OCI-LY7 (cell line): Measurements from ENCODE around the gene PPT2. TPM values are rescaled to one million over a fixed set of nuclear protein-coding genes. Genes with fewer than 3 reads are reported as not detected.

Experiments
- BruUV-seq: library from RNA; stranded (reverse); fragments of 400-500 nt; replicated peaks from 2 replicates; lab custom pipeline; 2021; lab: Mats Ljungman, UMichigan
- CTCF ChIA-PET: fragments of 300-600 bp; sonication (Branson Sonifier 250); formaldehyde crosslinking; loops from one replicate; lab custom pipeline; 2022; ENCODE audit warnings: antibody characterized with exemption; ENCODE audit not compliant: unreplicated experiment; lab: Charles Lee
- POLR2A ChIA-PET: fragments of 300-600 bp; sonication (Branson Sonifier 250); formaldehyde crosslinking; loops from one replicate; lab custom pipeline; 2022; ENCODE audit warnings: antibody characterized with exemption; lab: Charles Lee
- DNase-seq: peaks from one replicate; pipeline ENCODE4 v3.0.0-alpha.2; 2015; ENCODE audit warnings: low spot score
- H2AFZ ChIP-seq: fragments of 200-600 bp; sonication (generic), shearing (Covaris generic); 2 replicates; pipeline ENCODE4 v1.6.1; 2014; ENCODE audit warnings: mild to moderate bottlenecking, antibody characterized with exemption, low read length, moderate library complexity
- H3K27ac ChIP-seq: fragments of 200-600 bp; sonication (generic); 2 replicates; pipeline ENCODE4 v1.5.1; 2014; ENCODE audit warnings: mixed run types, low read depth, mild to moderate bottlenecking, moderate library complexity, low read length, inconsistent platforms; ENCODE audit not compliant: poor library complexity, severe bottlenecking
- H3K36me3 ChIP-seq: fragments of 200-600 bp; sonication (generic); 2 replicates; pipeline ENCODE4 v1.6.1; 2014; ENCODE audit warnings: mild to moderate bottlenecking, antibody characterized with exemption, low read length, moderate library complexity, mixed read lengths; ENCODE audit not compliant: insufficient read depth
- H3K4me1 ChIP-seq: fragments of 200-600 bp; sonication (generic); 2 replicates; pipeline ENCODE4 v1.5.1; 2014; ENCODE audit warnings: mild to moderate bottlenecking, low read length; ENCODE audit not compliant: insufficient read depth, poor library complexity, severe bottlenecking
- H3K4me2 ChIP-seq: fragments of 200-600 bp; sonication (generic); 2 replicates; pipeline ENCODE4 v1.6.1; 2014; ENCODE audit warnings: mild to moderate bottlenecking, low read length
- H3K4me3 ChIP-seq: fragments of 200-600 bp; sonication (generic); 2 replicates; pipeline ENCODE4 v1.5.1; 2014; ENCODE audit warnings: mild to moderate bottlenecking, low read depth, low read length; ENCODE audit not compliant: poor library complexity, severe bottlenecking
- H3K79me2 ChIP-seq: fragments of 200-600 bp; sonication (generic); 2 replicates; pipeline ENCODE4 v1.6.1; 2016; ENCODE audit warnings: low read depth, mild to moderate bottlenecking, low read length, moderate library complexity, mixed read lengths; ENCODE audit not compliant: insufficient read depth
- H3K9me2 ChIP-seq: fragments of 200-600 bp; sonication (generic); 2 replicates; pipeline ENCODE4 v1.6.1; 2016; ENCODE audit warnings: mild to moderate bottlenecking, low read length, mixed read lengths; ENCODE audit not compliant: insufficient read depth
- H3K9me3 ChIP-seq: fragments of 200-600 bp; sonication (generic); 2 replicates; pipeline ENCODE4 v1.6.1; 2014; ENCODE audit warnings: mild to moderate bottlenecking, mixed run types, low read length, mixed read lengths
- H4K20me1 ChIP-seq: fragments of 200-600 bp; sonication (generic); 2 replicates; pipeline ENCODE4 v1.6.1; 2014; ENCODE audit warnings: mild to moderate bottlenecking, antibody characterized with exemption, low read length, moderate library complexity, mixed read lengths; ENCODE audit not compliant: insufficient read depth
- CTCF ChIP-seq: fragments of 200-600 bp; sonication (generic); conservative IDR thresholded peaks from 2 replicates; pipeline ENCODE4 v1.5.1; 2014; ENCODE audit warnings: mild to moderate bottlenecking, antibody characterized with exemption, low read length, moderate library complexity, mixed read lengths
- EZH2phosphoT487 ChIP-seq: fragments of 200-600 bp; sonication (generic); IDR thresholded peaks from 2 replicates; pipeline ENCODE4 v1.6.1; 2018; ENCODE audit warnings: low read depth, borderline replicate concordance, mild to moderate bottlenecking, mixed run types, antibody characterized with exemption, low read length, moderate library complexity, mixed read lengths
- intact Hi-C: fragments of 100-400 bp; cut with micrococcal nuclease; formaldehyde crosslinking; loops from one replicate; pipeline ENCODE4 v1.10.0; 2022; ENCODE audit not compliant: unreplicated experiment
- total RNA-seq, 2 experiments: library from RNA; depleted of rRNA in 1 of 2; stranded (reverse); fragments of >200 nt in 1 of 2; shearing (Covaris generic) in 1 of 2; gene quantifications; 2 replicates each; pipeline ENCODE4 v1.2.3, GENCODE V29; 2014 to 2022

Gene PPT2
- total RNA-seq, 2 experiments from 2014 or later = 39.0 to 111 TPM

- Histone ChIP-seq H3K9me3 (no peaks in the 10 kb centered on the region), H3K4me2 (no peak overlapping the region), H3K4me1 (peaks cover 5% of the 10 kb centered on the region), H3K79me2 (no peaks in the 10 kb centered on the region), H3K9me2 (no peaks in the 10 kb centered on the region), H3K4me3 (no peak overlapping the region), H2AFZ (no peak overlapping the region), H4K20me1 (no peaks in the 10 kb centered on the region), H3K27ac (no peak overlapping the region), H3K36me3 (peaks cover 81% of the 10 kb centered on the region)
- BruUV-seq = no TSS peak
- intact Hi-C loops = no loop called here
- DNase-seq = no peak
- TF ChIP-seq CTCF (no peak), EZH2phosphoT487 (no peak)
- CTCF ChIA-PET = no interaction called here
- POLR2A ChIA-PET = no interaction called here
These were observed 33.3 kb upstream of the PPT2 start for GRCh38 chr6:32120573-32121059.

GRCh38 chr6:32123681-32124080, 30.3 kb upstream of the PPT2 start:
- no peak for TF ChIP-seq EZH2phosphoT487
- TF ChIP-seq CTCF = no peak
- Histone ChIP-seq H3K4me2 (no peak overlapping the region), H3K4me3 (no peak overlapping the region), H3K4me1 (peaks cover 19% of the 10 kb centered on the region), H3K36me3 (peaks cover 64% of the 10 kb centered on the region), H3K79me2 (peaks cover 19% of the 10 kb centered on the region; the same call in 1 of the 2 replicates), H3K9me2 (no peaks in the 10 kb centered on the region), H3K27ac (no peak overlapping the region), H2AFZ (no peak overlapping the region), H3K9me3 (no peaks in the 10 kb centered on the region), H4K20me1 (no peaks in the 10 kb centered on the region)
- no peak for DNase-seq
- no TSS peak for BruUV-seq
- intact Hi-C loops = no loop called here
- POLR2A ChIA-PET = no interaction called here
- CTCF ChIA-PET = no interaction called here

GRCh38 chr6:32126880-32127279, 27.1 kb upstream of the PPT2 start:
- Histone ChIP-seq H3K4me2 (peak overlapping the region; percentile 82), H2AFZ (no peak overlapping the region), H3K9me3 (no peaks in the 10 kb centered on the region), H3K79me2 (peaks cover 30% of the 10 kb centered on the region; the same call in 1 of the 2 replicates), H3K36me3 (peaks cover 43% of the 10 kb centered on the region), H4K20me1 (no peaks in the 10 kb centered on the region), H3K9me2 (no peaks in the 10 kb centered on the region), H3K27ac (no peak overlapping the region), H3K4me3 (peak overlapping the region; percentile 79), H3K4me1 (peaks cover 29% of the 10 kb centered on the region)
- no TSS peak for BruUV-seq
- ChIA-PET POLR2A (no interaction called here), CTCF (interaction anchor here (1.4 kb wide), 1 partner anchor 28 kb away, joined by 7 read pairs; no protein-coding TSS in a partner anchor)
- DNase-seq = no peak
- intact Hi-C loops = no loop called here
- TF ChIP-seq CTCF (no peak), EZH2phosphoT487 (no peak)
